ENCODE measurements around the gene RET.

GRCh38 chr10:43167498-43167889 lies 90.6 kb downstream of the RET start:
- TF ChIP-seq CTCF (IDR thresholded peaks at IDR 0.05; ENCODE audit: low read depth, low read length) (no peak), EZH2phosphoT487 (IDR thresholded peaks at IDR 0.05; ENCODE audit: low read depth) (no peak)

Data from OCI-LY3 (cell line).